SK-N-SH treated with all-trans-retinoic acid at 6 μM for 48 hours (cell line): Measurements from ENCODE around the gene HTR7.

Source experiments
- ATAC-seq: fragments of 200-7000 bp; cut with Tn5 transposase; 3 replicates; pipeline ENCODE4 v1.9.1; 2020; ENCODE audit warnings: mild to moderate bottlenecking, moderate library complexity
- ARNTL ChIP-seq: fragments of 450-650 bp; formaldehyde crosslinking; IDR thresholded peaks from 2 replicates; pipeline ENCODE4 v1.5.0; 2020; ENCODE audit warnings: low read depth, mild to moderate bottlenecking, moderate library complexity, borderline replicate concordance
- BACH2 ChIP-seq: fragments of 250-450 bp; sonication (Bioruptor Pico); IDR thresholded peaks from 2 replicates; pipeline ENCODE4 v1.9.0; 2021; ENCODE audit warnings: mild to moderate bottlenecking, borderline replicate concordance
- CREB5 ChIP-seq: fragments of 250-450 bp; sonication (Bioruptor Pico); IDR thresholded peaks from 2 replicates; pipeline ENCODE4 v1.5.1; 2020; ENCODE audit warnings: low read depth, mild to moderate bottlenecking, moderate library complexity
- CSDC2 ChIP-seq: fragments of 250-450 bp; sonication (Bioruptor Pico); IDR thresholded peaks from 2 replicates; pipeline ENCODE4 v1.5.0; 2020; ENCODE audit warnings: mild to moderate bottlenecking, moderate library complexity
- CSRNP3 ChIP-seq: fragments of 250-450 bp; sonication (Bioruptor Pico); IDR thresholded peaks from 2 replicates; pipeline ENCODE4 v1.5.1; 2021; ENCODE audit warnings: mild to moderate bottlenecking, moderate library complexity
- ESRRG ChIP-seq: fragments of 250-450 bp; sonication (Bioruptor Pico); IDR thresholded peaks from 2 replicates; pipeline ENCODE4 v1.6.1; 2021; ENCODE audit warnings: mild to moderate bottlenecking
- GLIS3 ChIP-seq: fragments of 250-450 bp; sonication (Bioruptor Pico); IDR thresholded peaks from 2 replicates; pipeline ENCODE4 v1.5.0; 2020; ENCODE audit warnings: mild to moderate bottlenecking, moderate library complexity
- ISL1 ChIP-seq: fragments of 250-450 bp; sonication (Bioruptor Pico); IDR thresholded peaks from 2 replicates; pipeline ENCODE4 v2.1.2; 2022; ENCODE audit warnings: mild to moderate bottlenecking, moderate library complexity
- PPARA ChIP-seq: fragments of 250-450 bp; sonication (Bioruptor Pico); IDR thresholded peaks from 2 replicates; pipeline ENCODE4 v1.5.0; 2020; ENCODE audit warnings: mild to moderate bottlenecking, borderline replicate concordance
- RARB ChIP-seq: fragments of 250-450 bp; sonication (Bioruptor Pico); IDR thresholded peaks from 2 replicates; pipeline ENCODE4 v1.8.0; 2021; ENCODE audit warnings: mild to moderate bottlenecking, moderate library complexity
- SNAI2 ChIP-seq: fragments of 250-450 bp; sonication (Bioruptor Pico); IDR thresholded peaks from 2 replicates; pipeline ENCODE4 v1.5.0; 2020; ENCODE audit warnings: mild to moderate bottlenecking, moderate library complexity
- TCF4 ChIP-seq: fragments of 250-450 bp; sonication (Bioruptor Pico); IDR thresholded peaks from 2 replicates; pipeline ENCODE4 v1.8.0; 2021; ENCODE audit warnings: mild to moderate bottlenecking, moderate library complexity, borderline replicate concordance
- TOX ChIP-seq: fragments of 250-450 bp; sonication (Bioruptor Pico); IDR thresholded peaks from 2 replicates; pipeline ENCODE4 v1.8.0; 2021; ENCODE audit warnings: mild to moderate bottlenecking, moderate library complexity, borderline replicate concordance
- TSHZ2 ChIP-seq: fragments of 250-450 bp; sonication (Bioruptor Pico); IDR thresholded peaks from 2 replicates; pipeline ENCODE4 v1.5.0; 2020; ENCODE audit warnings: mild to moderate bottlenecking, moderate library complexity
- ZFP3 ChIP-seq: fragments of 250-450 bp; sonication (Bioruptor Pico); IDR thresholded peaks from 2 replicates; pipeline ENCODE4 v1.5.0; 2020; ENCODE audit warnings: mild to moderate bottlenecking, moderate library complexity
- ZFP30 ChIP-seq: fragments of 450-650 bp; formaldehyde crosslinking; IDR thresholded peaks from 2 replicates; pipeline ENCODE4 v1.5.0; 2022; ENCODE audit warnings: mild to moderate bottlenecking, moderate library complexity
- ZNF565 ChIP-seq: fragments of 450-650 bp; formaldehyde crosslinking; conservative IDR thresholded peaks from 2 replicates; pipeline ENCODE4 v1.5.0; 2020; ENCODE audit warnings: low read depth, mild to moderate bottlenecking, moderate library complexity
- ZNF70 ChIP-seq: fragments of 450-650 bp; formaldehyde crosslinking; IDR thresholded peaks from 2 replicates; pipeline ENCODE4 v1.5.0; 2020; ENCODE audit warnings: mild to moderate bottlenecking, moderate library complexity
- ZNF8 ChIP-seq: fragments of 450-650 bp; formaldehyde crosslinking; IDR thresholded peaks from 2 replicates; pipeline ENCODE4 v1.5.0; 2020; ENCODE audit warnings: mild to moderate bottlenecking, moderate library complexity
- TF ChIP-seq, protein P1 (sequence below): fragments of 250-450 bp; sonication (Bioruptor Pico); IDR thresholded peaks from 2 replicates; pipeline ENCODE4 v1.8.0; 2021; ENCODE audit warnings: low read depth, mild to moderate bottlenecking, moderate library complexity, borderline replicate concordance

Gene HTR7

DNA sequence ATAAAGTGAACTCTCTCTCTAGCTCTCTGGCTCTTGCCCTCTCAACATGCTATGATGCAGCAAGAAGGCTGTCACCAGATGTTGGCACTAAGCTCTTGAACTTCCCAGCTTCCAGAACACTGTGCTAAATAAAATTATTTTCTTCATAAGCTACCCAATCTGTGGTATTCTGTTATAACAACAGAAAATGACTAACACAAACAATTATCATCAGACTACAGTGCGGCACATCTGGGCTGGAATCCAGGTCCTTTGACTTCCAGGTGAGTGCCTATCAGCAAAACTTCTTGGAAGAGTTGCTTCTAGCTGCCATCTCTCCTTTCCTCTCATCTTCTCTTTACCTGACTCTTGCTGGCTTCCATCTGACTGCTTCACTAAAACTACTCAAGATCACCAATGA, 20.4 kb downstream of the HTR7 start (continued):
- TF ChIP-seq TSHZ2 (CRISPR knock-in tag) (no peak), TCF4 (CRISPR knock-in tag) (no peak), CSDC2 (CRISPR knock-in tag) (no peak), ZNF565 (CRISPR knock-in tag) (no peak), CSRNP3 (CRISPR knock-in tag) (no peak), ISL1 (no peak), TOX (no peak), ESRRG (CRISPR knock-in tag) (no peak), ZNF70 (CRISPR knock-in tag) (no peak), ZFP30 (no peak)
- TF ChIP-seq, protein P1, sequence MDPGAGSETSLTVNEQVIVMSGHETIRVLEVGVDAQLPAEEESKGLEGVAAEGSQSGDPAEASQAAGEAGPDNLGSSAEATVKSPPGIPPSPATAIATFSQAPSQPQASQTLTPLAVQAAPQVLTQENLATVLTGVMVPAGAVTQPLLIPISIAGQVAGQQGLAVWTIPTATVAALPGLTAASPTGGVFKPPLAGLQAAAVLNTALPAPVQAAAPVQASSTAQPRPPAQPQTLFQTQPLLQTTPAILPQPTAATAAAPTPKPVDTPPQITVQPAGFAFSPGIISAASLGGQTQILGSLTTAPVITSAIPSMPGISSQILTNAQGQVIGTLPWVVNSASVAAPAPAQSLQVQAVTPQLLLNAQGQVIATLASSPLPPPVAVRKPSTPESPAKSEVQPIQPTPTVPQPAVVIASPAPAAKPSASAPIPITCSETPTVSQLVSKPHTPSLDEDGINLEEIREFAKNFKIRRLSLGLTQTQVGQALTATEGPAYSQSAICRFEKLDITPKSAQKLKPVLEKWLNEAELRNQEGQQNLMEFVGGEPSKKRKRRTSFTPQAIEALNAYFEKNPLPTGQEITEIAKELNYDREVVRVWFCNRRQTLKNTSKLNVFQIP (CRISPR knock-in tag) = no peak
- TF ChIP-seq, all 23 proteins: peak for 0

DNA sequence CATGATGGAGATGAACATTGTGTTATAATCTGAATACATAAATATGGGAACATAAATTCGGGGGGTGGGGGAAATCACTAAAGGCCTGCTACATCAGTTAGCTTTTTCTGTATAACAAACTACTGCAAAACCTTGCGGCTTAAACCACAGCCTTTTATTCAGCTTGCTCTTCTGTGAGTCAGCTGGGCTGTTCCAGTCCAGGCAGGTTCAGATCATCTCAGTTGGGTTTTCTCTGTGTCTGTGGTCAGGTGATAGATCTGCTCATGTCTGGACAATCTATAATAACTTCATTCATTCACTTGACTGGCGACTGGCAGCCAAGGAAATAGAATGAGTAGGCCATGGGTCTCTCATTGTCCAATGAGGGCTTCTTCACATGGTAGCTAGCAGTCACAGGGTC, 23.5 kb downstream of the HTR7 start:
- no peak for TF ChIP-seq ISL1
- no peak for TF ChIP-seq SNAI2
- TF ChIP-seq CREB5 = no peak
- no peak for TF ChIP-seq BACH2 (CRISPR knock-in tag)
- TF ChIP-seq ZNF8 (CRISPR knock-in tag) = no peak
- no peak for TF ChIP-seq GLIS3 (CRISPR knock-in tag)
- TF ChIP-seq ZFP3 = no peak
- TF ChIP-seq RARB (CRISPR knock-in tag) = no peak
- no peak for ATAC-seq

DNA sequence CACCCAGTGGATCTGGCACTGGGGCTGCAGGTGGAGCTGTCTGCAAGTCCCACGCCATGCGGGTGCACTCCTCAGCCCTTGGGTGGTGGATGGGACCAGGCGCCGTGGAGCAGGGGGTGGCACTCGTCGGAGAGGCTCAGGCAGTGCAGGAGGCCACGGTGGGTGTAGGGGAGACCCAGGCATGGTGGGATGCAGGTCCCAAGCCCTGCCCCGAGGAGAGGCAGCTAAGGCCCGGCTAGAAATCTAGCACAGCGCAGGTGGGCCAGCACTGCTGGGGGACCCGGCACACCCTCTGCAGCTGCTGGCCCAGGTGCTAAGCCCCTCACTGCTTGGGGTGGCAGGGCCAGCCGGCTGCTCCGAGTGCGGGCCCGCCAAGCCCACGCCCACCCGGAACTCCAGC, 25.7 kb downstream of the HTR7 start:
- TF ChIP-seq SNAI2 (no peak), ESRRG (CRISPR knock-in tag) (no peak), ZFP30 (no peak), RARB (CRISPR knock-in tag) (no peak), ZNF70 (CRISPR knock-in tag) (no peak), CREB5 (no peak), PPARA (CRISPR knock-in tag) (no peak), ZNF565 (CRISPR knock-in tag) (no peak), TOX (no peak), ZNF8 (CRISPR knock-in tag) (no peak), ARNTL (CRISPR knock-in tag) (no peak), CSDC2 (CRISPR knock-in tag) (no peak), CSRNP3 (CRISPR knock-in tag) (no peak)
- TF ChIP-seq, all 23 proteins: peak for 0
- no peak for ATAC-seq
